ENCODE results near the gene STAB1. TPM values are rescaled to one million over a fixed set of nuclear protein-coding genes. Genes with fewer than 3 reads are reported as not detected.

The STAB1 gene
- total and polyA plus RNA-seq, 2 of the 8 experiments (the other 6 are each of a cell fraction or from before 2014, with no cell fraction given) = 1.0 to 1.9 TPM

DNA sequence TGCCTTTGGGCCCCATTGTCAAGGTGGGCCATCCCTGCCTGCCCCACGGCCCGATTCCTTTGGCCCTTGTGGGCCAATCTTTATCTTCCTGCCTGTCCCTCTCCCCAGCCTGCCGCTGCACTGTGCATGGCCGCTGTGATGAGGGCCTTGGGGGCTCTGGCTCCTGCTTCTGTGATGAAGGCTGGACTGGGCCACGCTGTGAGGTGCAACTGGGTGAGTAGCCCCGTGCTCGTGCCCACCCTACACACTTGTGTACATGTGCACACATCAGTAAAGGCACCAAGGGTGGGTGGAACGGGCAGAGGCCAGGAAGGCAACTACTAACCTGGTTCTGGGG, 26.3 kb downstream of the STAB1 start:
- WGBS, 2 experiments (ENCODE audit: extremely low coverage in 1 of 2, insufficient coverage in 1 of 2, insufficient read length in 1 of 2, insufficient replicate concordance in 2 of 2, low coverage in 1 of 2, low lambda C conversion rate in 2 of 2, missing lambda C conversion rate in 1 of 2) = 94% methylated on average over 8 of the region's 8 CpGs; no CpG with 5 or more reads in 1 of the 2 experiments
- Histone ChIP-seq H2BK15ac (ENCODE audit: low read length) (no peak overlapping the region), H3K4me2 (ENCODE audit: insufficient read depth in 1 of 2, low read depth in 2 of 2, low read length in 2 of 2) (no peak overlapping the region), H3K14ac (ENCODE audit: insufficient read length) (no peak overlapping the region), H3K4me1 (replicated peaks in 1 of 4; ENCODE audit: control insufficient read depth in 3 of 4, insufficient read depth in 4 of 4, low read length in 3 of 4) (peaks cover 0 to 6% (median 4%) of the 10 kb centered on the region in 4 experiments; a peak in 5 of 7 replicates), H4K20me1 (replicated peaks in 1 of 2; ENCODE audit: control insufficient read depth in 1 of 2, insufficient read depth in 2 of 2, low read length in 2 of 2) (peaks cover 0 to 18% of the 10 kb centered on the region in 2 experiments), H3K9me3 (ENCODE audit: insufficient read depth in 2 of 2, low read depth in 1 of 2, low read length in 1 of 2) (no peaks in the 10 kb centered on the region), H3K23ac (ENCODE audit: insufficient read length) (no peak overlapping the region), H3K27ac (ENCODE audit: low read depth, low read length) (no peak overlapping the region), H3K56ac (replicated peaks; ENCODE audit: insufficient read length, low read depth, low read length) (no peak overlapping the region), H3K23me2 (ENCODE audit: low read depth, low read length) (no peaks in the 10 kb centered on the region; the same call in 1 of the 2 replicates), H3K27me3 (replicated peaks in 1 of 4; ENCODE audit: control insufficient read depth in 3 of 4, extremely low read depth in 1 of 4, insufficient read depth in 3 of 4, low read length in 3 of 4) (peaks cover 0 to 11% (median 4%) of the 10 kb centered on the region in 4 experiments; a peak in 5 of 7 replicates), H3K9ac (replicated peaks in 1 of 4; ENCODE audit: extremely low read depth in 1 of 4, low read depth in 3 of 4, low read length in 3 of 4) (no peak overlapping the region), H3K79me2 (ENCODE audit: control insufficient read depth in 1 of 2, insufficient read depth in 2 of 2, low read length in 2 of 2) (no peaks in the 10 kb centered on the region), H4K5ac (ENCODE audit: insufficient read length, low read depth, low read length) (no peak overlapping the region), H2AFZ (ENCODE audit: low read length) (no peak overlapping the region), H4K91ac (replicated peaks; ENCODE audit: insufficient read length, low read length) (no peak overlapping the region), H3K36me3 (ENCODE audit: control insufficient read depth in 2 of 4, insufficient read depth in 4 of 4, low read length in 3 of 4) (peaks cover 7 to 34% (median 15%) of the 10 kb centered on the region in 4 experiments; a peak in 5 of 8 replicates), H2BK120ac (replicated peaks; ENCODE audit: low read depth, low read length) (no peak overlapping the region), H3K4ac (replicated peaks; ENCODE audit: insufficient read length, low read depth, low read length) (no peak overlapping the region), H3K79me1 (ENCODE audit: low read depth, low read length) (no peaks in the 10 kb centered on the region), H3K4me3 (ENCODE audit: extremely low read depth in 1 of 4, insufficient read depth in 2 of 4, low read depth in 3 of 4, low read length in 4 of 4) (no peak overlapping the region), H4K8ac (ENCODE audit: extremely low read depth, insufficient read depth, low read length) (peak overlapping the region; percentile 65), H2AK5ac (ENCODE audit: low read depth, low read length) (no peak overlapping the region), H3K18ac (ENCODE audit: extremely low read depth, low read length) (no peak overlapping the region), H2BK5ac (ENCODE audit: low read depth, low read length) (no peak overlapping the region), H2BK20ac (ENCODE audit: low read length) (no peak overlapping the region), H2BK12ac (ENCODE audit: low read depth, low read length) (no peak overlapping the region)
- no peak for FAIRE-seq
- ChIA-PET CTCF (ENCODE audit: partially characterized antibody) (interaction anchor here (0.8 to 1.4 kb wide), 2 partner anchors 14 to 42 kb away, joined by 3 to 4 read pairs; no protein-coding TSS in a partner anchor), POLR2A (ENCODE audit: partially characterized antibody) (interaction anchor here (1.1 to 3.5 kb wide), 3 partner anchors 31 to 165 kb away, joined by 3 to 16 read pairs (median 3); no protein-coding TSS in a partner anchor)
- DNase-seq (ENCODE audit: low read depth in 1 of 2, low spot score in 2 of 2) = no peak
- TF ChIP-seq HDAC2 (IDR thresholded peaks at IDR 0.05; ENCODE audit: borderline replicate concordance in 1 of 2, low read depth in 2 of 2, low read length in 2 of 2) = no peak
- no peak for TF ChIP-seq CTCF (IDR thresholded peaks at IDR 0.05; ENCODE audit: control extremely low read depth in 1 of 3, insufficient read depth in 1 of 3, low read depth in 1 of 3, low read length in 3 of 3)
- TF ChIP-seq GABPA (IDR thresholded peaks at IDR 0.05; ENCODE audit: borderline replicate concordance, insufficient read depth, low read length) = no peak
- no peak for TF ChIP-seq JUN (IDR thresholded peaks at IDR 0.05; ENCODE audit: low read depth, low read length)
- TF ChIP-seq SP1 (IDR thresholded peaks at IDR 0.05; ENCODE audit: low read depth, low read length) = no peak
- TF ChIP-seq CEBPB (IDR thresholded peaks at IDR 0.05; ENCODE audit: low read depth, low read length) = no peak
- no peak for TF ChIP-seq TEAD4 (IDR thresholded peaks at IDR 0.05; ENCODE audit: low read depth, low read length)
- no peak for TF ChIP-seq RBBP5 (IDR thresholded peaks at IDR 0.05; ENCODE audit: borderline replicate concordance, low read depth, low read length)
- TF ChIP-seq KDM5A (IDR thresholded peaks at IDR 0.05; ENCODE audit: low read length) = no peak
- no peak for TF ChIP-seq KDM4A (IDR thresholded peaks at IDR 0.05; ENCODE audit: low read depth, low read length, severe bottlenecking)
- TF ChIP-seq RXRA (IDR thresholded peaks at IDR 0.05; ENCODE audit: insufficient read depth, low read depth, low read length) = no peak
- TF ChIP-seq JUND (IDR thresholded peaks at IDR 0.05; ENCODE audit: low read length) = no peak
